HPDE6-E6E7 (cell line): ENCODE results near the gene SOX15.
"Not testable (repeated sequence)": the region's sequence is repeated elsewhere in the genome, so short reads cannot be mapped to it uniquely, and the experiment has no call there.

ENCODE experiments used
- DNase-seq: peaks from one replicate; pipeline ENCODE4 v3.0.0; 2011; ENCODE audit warnings: missing footprints; ENCODE audit errors: extremely low spot score

SOX15 gene

DNA sequence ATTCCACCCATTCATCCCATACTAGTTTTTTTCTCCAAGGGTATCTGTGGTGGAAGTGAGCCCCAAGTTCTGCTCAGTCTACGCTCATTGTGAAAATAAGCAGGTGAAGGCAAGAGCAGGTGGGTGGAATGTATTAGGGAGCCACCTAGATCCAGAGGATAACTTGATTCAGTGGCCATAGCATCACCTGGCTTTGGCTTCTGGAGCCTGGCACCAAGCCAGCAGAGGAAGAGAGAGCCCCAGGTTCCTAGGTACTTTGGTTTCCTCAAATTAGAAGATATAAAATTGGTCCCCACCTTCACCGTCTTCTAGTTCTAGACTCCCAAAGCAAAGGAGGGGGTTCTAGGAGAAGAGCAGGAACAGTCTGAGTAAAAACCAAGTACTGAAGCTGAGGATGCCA, 20.7 kb upstream of the SOX15 start:
- DNase-seq = no peak

DNA sequence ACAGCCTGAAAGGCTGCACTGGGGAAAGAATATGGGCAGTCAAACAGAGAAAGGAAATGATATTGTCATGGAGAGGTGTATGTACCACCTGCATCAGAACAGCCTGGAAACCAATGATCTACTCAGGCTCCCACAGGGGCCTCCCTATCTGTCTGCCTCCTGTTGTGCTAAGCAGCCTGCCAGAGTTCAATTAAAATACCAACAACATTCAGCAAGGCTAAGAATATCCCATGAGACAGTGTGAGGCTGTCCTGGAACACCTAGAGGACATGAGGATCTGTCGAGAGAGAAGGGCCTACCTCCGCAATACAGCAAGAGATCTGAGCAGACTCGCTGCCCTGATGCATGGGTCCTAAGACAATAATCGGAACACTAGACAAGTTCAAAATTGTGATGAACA, 16.4 kb upstream of the SOX15 start:
- no peak for DNase-seq

DNA sequence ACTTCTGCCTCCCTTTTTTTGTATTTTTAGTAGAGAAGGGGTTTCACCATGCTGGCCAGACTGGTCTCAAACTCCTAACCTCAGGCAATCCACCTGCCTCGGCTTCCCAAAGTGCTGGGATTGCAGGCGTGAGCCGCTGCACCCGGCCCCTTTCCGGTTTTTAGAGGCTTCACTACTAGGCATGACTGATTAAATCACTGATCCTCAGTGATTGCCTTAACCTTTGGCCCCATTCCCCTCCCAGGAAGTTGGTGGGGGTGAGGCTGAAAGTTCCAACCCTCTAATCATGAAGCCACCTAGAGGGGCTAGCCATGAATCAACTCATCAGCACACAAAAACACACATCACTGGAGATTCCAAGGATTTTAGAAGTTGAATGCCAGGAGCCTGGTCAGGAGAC, 7.7 kb upstream of the SOX15 start:
- DNase-seq = not testable (repeated sequence)

DNA sequence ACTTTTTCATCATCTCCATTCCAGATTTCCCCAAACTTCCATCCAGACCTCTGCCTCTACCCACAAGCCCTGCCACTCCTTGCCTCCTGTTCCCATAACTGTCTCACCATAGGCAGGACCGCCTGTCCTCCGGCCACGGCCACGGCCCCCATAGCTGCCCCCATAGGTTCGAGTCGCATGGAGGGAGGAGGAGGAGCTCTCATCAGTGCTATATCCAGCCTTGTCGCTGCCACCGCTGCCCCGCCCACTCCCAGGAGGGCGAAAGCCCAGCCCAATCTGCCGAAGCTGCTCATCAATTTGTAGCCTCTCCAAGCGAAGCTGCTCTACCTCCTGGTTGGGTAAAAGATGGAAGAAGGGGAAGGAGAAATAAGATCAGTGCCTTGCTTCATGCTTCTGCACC, 3.4 kb upstream of the SOX15 start:
- no peak for DNase-seq

DNA sequence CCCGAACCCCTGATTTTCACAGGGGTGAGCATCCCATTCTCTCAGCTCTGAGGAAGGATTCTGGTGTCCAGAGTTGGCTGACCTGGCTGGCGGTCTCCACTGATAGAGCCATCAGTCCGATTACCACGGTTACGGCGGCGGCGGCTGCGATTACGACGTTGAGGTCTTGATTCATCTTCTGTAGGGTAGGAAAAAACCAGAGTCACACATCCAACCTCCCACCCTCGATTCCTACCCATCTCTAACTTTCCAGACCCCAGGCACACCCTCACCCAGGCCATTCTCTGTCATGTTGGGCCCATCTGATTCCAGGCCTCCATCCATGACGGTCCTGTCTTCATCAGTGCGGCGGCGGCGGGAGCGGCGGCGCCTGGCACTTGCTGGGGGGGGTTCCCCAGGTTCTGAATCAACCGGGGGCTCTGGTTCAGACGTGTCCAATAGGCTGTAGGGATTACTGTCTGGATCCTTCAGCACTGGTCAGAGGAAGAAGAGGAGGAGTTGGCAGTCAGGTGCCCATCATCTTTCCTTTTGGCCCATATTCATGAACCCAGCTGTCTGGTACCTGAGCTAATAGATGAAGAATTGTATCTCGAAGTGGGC, 2.6 kb upstream of the SOX15 start:
- no peak for DNase-seq

DNA sequence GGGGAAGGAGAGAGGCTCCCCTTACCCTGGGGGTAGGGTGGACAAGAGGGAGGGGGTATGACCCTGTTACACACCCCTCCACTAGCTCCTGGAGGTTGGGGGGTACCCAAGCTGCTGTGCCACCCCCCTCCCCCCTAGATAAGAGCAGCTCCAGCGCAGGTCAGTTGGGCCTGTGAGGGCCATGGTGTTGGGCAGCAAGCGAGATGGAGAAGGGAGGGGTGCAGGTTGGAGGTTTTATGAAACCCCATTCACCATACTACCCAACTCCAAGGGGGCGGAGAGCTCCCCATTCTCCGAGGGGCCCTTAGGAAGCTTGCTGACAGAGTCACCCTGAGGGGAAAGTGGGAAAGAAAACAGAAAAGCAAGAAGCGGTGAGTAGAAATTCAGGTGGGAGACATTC, 1.7 kb upstream of the SOX15 start:
- no peak for DNase-seq

DNA sequence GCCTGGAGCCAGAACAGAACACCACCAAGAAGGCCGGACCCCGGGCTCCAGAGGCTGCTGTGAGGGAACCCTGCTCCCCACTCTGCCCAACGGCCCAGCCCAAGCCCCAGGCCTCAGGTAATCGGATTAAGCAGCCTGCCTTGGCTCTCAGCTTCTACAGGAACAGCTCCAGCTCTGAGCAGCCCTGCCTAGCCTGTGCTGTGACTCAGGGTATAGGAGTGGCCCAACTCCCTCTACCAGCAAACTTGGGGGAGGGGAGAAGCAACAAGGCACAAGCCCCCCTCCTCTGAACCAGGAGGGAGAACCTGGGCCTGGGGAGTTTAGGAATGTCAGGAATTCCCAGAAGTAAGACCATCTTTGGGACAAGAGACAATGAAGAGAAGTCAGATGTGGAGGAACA, 849 bp upstream of the SOX15 start:
- DNase-seq = peak; percentile 72

DNA sequence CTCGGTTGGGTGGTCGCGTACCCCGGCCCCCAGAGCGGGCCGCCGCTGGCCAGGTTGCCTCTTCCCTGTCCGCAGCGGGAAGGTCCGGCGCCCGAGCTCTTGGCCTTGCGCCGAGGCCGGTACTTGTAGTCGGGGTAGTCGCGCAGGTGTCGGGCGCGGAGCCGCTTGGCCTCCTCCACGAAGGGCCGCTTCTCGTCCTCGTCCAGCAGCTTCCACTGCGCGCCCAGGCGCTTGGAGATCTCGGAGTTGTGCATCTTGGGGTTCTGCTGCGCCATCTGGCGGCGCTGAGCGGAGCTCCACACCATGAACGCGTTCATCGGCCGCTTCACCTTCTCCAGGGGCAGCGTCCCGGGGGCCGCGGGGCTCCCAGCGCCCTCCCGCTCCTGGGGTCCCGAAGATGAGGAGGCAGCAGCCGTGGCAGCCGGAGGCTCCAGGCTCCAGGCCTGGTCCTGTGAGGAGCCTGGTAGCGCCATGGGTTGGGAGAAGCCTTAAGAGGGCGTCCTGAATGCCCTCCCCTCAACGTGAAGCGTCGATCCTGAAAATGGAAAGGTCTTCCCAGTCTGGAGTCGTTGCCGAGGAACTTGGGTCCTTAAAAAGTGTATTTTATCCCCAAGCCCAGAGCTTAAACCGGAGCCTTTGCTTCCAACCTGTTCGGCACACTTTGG, 558 bp downstream of the SOX15 start:
- no peak for DNase-seq

DNA sequence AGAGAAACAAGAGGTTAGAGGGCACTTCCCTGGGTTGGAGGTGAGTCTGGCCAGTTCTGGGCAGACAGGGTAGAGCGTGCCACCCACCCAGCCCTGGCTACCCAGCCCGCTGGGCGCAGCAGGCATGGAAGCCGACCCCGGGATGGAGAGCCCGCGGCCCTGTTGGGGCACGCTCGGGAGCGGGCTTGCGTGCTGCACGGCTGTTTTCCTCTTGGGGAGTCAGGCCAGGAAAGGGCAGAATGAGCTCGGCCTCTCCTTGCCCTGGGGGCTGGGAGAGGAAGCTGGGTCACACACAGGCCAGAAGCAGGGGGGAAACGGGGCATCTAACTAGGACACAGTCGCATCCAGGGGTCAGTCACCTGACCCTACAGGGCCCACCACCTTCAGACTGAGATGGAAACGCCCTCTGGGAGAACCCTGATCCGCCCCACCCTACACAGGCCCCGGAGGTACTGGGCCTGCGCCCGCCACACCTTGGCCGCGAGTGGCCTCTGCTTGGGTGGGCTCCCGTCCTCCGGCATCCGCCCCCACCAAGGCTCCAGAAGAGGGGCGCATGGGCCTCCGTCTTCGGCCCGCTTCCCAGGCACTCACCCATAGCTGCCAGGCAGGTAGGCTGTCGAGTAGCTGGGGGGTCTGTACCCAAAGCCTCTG, 1.2 kb downstream of the SOX15 start:
- DNase-seq = no peak

DNA sequence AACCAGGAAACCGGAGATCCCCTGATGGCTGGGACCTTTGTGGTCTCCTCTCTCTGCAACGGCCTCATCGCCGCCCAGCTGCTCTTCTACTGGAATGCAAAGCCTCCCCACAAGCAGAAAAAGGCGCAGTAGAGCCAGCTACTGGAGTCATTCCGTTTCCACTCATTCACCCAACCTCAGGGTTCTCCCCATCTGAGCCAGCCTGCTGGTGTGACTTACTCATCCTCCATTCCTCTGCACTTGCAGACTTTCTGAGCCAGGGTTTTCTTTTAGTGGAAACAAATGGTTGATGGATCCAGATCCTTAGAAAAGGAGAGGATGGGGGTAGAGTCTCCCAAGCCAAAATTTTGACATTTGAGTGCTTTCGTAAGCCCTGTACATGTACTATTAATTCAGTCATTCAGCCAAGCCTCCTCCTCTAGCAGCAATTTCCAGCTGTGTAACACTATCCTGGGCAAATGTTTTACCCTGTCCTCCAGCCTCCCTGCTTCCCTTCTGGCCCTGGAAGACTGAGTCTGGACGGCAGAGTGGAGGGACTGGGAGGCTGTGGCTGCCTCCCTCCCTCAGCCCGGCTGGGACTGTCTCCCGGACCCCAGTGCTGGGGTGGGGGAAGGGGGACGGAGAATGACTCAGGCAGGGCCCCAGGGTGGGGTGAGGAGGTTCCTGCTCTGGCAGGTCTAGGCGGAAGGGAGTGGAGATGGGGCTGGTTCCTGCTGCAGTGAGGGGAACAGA, 2.3 kb downstream of the SOX15 start:
- DNase-seq = no peak

DNA sequence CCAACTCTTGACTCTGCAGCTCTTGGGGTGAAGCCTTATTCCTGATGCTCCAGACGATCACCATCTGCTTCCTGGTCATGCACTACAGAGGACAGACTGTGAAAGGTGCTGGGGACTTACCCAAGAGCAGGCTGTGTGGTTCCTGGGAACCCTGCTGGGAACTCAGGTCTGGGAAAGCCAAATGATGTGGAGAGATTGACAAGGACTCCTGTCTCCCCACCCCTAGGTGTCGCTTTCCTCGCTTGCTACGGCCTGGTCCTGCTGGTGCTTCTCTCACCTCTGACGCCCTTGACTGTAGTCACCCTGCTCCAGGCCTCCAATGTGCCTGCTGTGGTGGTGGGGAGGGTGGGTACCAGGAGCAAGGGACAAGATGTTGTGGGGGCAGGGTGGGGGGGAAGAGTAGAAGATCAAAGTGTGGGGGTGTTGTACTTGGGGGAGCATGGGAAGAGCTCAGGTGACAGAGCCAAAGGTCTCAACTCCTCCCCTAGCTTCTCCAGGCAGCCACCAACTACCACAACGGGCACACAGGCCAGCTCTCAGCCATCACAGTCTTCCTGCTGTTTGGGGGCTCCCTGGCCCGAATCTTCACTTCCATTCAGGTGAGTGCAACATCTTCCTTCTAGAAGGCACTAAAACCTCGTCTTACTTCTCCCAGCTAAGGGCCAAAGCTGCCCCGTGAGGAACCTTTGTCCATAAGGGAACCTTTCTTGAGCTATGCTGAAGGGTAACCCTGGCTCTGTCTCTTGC, 3.0 kb downstream of the SOX15 start:
- DNase-seq = no peak

DNA sequence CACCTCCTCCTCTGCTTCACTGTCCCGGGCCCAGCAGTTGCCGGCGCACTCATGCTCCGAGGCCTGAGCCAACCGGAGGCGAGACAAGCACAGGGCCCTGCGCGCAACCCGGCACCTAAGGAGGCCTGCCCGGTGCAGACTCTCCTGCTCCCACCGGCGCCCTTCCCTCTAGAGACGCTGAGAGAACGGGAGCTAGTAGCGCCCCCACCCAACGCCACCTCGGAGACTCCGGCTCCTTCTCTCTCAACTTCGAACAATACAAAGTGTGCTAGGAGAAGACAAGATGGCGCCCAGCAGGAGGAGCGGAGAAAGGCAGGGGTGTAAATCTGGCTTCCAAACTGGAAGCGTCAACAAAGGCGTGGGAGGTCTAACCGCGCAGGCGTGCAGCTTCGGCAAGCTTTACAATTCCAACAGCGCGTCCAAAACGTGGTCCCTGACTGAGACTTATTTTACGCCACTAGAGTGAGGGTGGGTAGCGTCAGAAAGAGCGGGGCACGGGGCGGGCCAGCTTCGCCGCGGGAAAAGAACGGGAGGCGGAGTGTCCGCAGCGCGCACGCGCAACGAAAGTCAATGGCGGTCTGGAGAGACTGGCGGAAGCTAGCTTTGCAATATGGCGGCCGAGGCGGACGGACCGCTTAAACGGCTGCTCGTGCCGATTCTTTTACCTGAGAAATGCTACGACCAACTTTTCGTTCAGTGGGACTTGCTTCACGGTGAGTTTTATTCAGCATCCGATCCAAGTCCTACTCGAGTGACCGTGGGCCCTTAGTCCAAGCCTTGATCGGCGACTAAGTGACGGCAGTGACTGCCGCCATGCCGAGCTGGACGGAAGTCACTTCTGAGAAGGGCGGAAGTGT, 6.4 kb downstream of the SOX15 start, which contains the start of gene MPDU1:
MPDU1 (plus strand) TSS at position 600 of the 857 bp plus-strand sequence; CDS start at position 611, 11 bp downstream.
- DNase-seq = no peak

DNA sequence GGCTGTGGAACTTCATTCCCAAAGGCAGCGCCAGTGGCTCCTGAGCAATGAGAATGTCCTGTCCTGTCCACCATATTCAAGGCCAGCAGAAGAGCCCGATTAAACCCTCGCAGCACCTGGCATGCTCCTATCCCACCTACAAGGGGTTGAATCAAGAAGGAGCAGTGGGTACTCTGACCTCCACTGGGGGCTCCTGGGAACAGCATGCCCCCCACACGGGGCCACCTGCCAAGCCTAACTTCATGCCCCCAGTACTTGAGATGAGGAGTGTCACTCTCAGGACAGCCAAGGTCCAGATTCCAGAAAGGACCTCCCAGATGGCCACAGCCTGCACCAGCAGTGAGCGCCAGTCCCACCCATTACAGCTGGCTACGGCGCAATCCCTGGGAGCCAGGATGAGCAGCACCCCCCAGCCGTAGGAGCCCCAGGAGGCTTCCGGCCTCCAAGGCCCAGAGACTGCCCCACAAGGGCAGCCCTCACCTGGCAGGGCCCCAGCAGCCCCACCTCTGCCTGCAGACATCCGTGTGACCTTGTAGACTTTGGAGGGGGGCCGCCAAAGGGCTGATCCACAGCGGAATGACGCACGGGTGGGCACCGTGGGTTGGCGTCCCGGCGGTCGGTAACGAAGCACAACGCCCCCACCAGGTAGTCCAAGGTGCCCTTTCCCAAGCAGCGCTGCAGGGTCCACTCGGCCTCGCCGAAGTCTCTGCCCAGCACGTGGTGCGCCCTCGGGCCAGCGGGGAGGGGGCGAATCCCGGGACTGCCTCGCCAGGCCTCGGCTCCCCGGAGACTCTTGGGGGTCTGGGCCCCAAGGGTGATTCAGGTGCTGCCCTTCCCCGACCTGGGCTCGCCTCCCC, 7.3 kb downstream of the SOX15 start:
- no peak for DNase-seq

DNA sequence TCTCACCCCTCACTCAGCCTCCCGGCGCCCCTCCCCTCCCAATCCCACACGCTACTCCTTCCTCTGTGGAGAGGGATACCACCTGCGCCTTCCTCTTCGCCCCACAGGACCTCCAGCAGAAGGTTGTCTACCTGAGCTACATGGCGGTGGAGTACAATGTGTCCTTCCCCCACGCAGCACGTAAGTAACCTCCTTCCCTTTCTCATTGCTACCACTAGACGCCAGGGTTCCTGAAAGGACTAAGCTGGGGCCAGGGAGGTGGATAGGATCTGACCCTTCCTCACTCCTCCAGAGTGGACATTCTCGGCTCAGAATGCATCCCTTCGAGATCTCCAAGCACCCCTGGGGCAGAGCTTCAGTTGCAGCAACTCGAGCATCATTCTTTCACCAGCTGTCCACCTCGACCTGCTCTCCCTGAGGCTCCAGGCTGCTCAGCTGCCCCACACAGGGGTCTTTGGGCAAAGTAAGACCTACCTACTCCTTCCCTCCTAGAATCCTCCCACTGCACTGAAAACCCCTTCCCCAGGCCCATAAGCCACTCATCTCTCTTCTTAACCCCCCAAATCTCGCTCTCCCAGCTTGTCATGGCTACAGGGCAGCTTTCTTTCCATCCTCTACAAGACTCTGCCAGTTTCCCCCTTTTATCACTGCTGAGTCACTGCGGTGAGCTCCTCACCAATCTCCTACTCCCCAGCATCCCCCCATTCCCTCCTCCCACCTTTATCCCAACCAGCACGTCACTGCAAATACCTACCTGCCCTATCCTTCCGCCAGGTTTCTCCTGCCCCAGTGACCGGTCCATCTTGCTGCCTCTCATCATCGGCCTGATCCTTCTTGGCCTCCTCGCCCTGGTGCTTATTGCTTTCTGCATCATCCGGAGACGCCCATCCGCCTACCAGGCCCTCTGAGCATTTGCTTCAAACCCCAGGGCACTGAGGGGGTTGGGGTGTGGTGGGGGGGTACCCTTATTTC, 9.0 kb downstream of the SOX15 start:
- DNase-seq = no peak

DNA sequence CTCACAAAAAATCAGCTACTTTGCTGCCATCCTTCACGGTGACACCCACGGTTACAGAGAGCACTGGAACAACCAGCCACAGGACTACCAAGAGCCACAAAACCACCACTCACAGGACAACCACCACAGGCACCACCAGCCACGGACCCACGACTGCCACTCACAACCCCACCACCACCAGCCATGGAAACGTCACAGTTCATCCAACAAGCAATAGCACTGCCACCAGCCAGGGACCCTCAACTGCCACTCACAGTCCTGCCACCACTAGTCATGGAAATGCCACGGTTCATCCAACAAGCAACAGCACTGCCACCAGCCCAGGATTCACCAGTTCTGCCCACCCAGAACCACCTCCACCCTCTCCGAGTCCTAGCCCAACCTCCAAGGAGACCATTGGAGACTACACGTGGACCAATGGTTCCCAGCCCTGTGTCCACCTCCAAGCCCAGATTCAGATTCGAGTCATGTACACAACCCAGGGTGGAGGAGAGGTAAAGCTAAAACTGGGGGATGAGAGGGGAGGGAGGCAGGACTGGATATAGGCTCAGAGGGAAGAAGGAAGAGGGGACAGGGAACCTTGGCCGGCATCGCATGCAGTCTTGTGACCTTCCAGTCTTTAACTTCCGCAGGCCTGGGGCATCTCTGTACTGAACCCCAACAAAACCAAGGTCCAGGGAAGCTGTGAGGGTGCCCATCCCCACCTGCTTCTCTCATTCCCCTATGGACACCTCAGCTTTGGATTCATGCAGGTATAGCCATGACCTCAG, 9.9 kb downstream of the SOX15 start:
- no peak for DNase-seq

DNA sequence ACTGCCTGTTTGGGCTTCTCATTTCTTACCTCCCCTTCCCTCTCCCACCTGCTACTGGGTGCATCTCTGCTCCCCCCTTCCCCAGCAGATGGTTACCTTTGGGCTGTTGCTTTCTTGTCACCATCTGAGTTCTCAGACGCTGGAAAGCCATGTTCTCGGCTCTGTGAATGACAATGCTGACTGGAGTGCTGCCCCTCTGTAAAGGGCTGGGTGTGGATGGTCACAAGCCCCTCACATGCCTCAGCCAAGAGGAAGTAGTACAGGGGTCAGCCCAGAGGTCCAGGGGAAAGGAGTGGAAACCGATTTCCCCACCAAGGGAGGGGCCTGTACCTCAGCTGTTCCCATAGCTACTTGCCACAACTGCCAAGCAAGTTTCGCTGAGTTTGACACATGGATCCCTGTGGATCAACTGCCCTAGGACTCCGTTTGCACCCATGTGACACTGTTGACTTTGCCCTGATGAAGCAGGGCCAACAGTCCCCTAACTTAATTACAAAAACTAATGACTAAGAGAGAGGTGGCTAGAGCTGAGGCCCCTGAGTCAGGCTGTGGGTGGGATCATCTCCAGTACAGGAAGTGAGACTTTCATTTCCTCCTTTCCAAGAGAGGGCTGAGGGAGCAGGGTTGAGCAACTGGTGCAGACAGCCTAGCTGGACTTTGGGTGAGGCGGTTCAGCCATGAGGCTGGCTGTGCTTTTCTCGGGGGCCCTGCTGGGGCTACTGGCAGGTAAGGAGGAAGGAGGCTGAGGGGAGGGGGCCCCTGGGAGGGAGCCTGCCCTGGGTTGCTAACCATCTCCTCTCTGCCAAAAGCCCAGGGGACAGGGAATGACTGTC, 10.7 kb downstream of the SOX15 start, which contains the start of gene CD68:
CD68 (plus strand) TSS at position 638 of the 833 bp plus-strand sequence; CDS start at position 678, 40 bp downstream.
- peak; percentile 94 for DNase-seq
